ENCODE measurements around the gene TBC1D20. TPM values are rescaled to one million over a fixed set of nuclear protein-coding genes. Genes with fewer than 3 reads are reported as not detected.

The TBC1D20 gene
- total RNA-seq, 1 experiment from 2014 or later, result 35.8 TPM

DNA sequence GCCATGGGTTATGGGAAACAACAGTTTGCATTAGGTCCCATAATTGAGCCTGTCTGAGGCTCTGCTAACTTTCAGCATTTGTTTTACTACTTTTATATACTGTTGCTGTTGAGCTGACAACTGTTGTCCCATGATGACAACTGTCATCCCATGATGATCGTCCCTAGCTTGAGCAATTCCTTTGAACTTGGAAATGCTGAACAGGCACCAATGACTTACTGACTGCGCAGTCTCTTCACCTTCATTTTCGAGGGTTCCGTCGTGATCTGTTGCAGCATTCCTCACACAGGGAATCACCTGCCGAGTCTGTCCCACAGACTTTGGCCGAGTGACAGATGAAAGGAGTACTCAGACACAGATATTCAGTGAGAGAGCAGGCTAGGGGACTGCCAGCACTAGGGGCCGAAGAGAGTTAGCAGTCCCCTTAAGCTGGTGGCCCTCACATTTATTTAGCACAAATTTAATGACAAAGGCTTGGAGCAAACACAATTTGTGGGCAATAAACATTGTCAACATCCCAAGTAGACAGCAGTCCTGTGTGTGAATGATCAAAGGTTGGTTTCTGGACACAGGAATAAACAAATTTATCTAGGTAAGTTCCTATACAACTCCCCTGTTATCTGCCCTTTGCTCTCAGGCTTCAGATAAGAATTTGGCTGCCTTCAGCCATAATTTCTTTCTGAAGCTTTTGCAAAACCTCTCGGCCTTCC is 10.0 kb upstream of the TBC1D20 start:
- no peak for TF ChIP-seq CTCF (IDR thresholded peaks at IDR 0.05; ENCODE audit: insufficient read depth in 1 of 2, low read depth in 1 of 2, low read length in 1 of 2, severe bottlenecking in 1 of 2, unreplicated experiment in 1 of 2)

GRCh38 chr20:469746-470490 is 7.6 kb upstream of the TBC1D20 start:
- POLR2A ChIA-PET, result no interaction called here
- Mint-ChIP-seq H3K27ac (ENCODE audit: unreplicated experiment) (no peak overlapping the region), H3K9me3 (ENCODE audit: unreplicated experiment) (peaks cover 68% of the 10 kb centered on the region), H3K4me3 (ENCODE audit: unreplicated experiment) (no peak overlapping the region), H3K27me3 (ENCODE audit: insufficient read depth, unreplicated experiment) (no peaks in the 10 kb centered on the region), H3K4me1 (ENCODE audit: low read depth, unreplicated experiment) (peaks cover 30% of the 10 kb centered on the region), H3K36me3 (ENCODE audit: insufficient read depth, unreplicated experiment) (peaks cover 49% of the 10 kb centered on the region)
- Histone ChIP-seq H3K9me3 (peaks cover 55% of the 10 kb centered on the region), H3K36me3 (ENCODE audit: control insufficient read depth, insufficient read depth, low read length) (peaks cover 3% of the 10 kb centered on the region; the same call in 1 of the 2 replicates), H3K27me3 (replicated peaks; ENCODE audit: control insufficient read depth, insufficient read depth, low read length) (no peaks in the 10 kb centered on the region), H3K4me1 (peaks cover 18% of the 10 kb centered on the region), H3K4me3 (ENCODE audit: low read depth, low read length) (no peak overlapping the region)
- intact Hi-C loops (cut with micrococcal nuclease; ENCODE audit: unreplicated experiment), result no loop called here
- CTCF ChIA-PET, result no interaction called here
- no peak for DNase-seq
- BruUV-seq (replicated peaks), result no TSS peak
- no peak for TF ChIP-seq CTCF (IDR thresholded peaks at IDR 0.05; ENCODE audit: insufficient read depth in 1 of 2, low read depth in 1 of 2, low read length in 1 of 2, severe bottlenecking in 1 of 2, unreplicated experiment in 1 of 2)

More for the DNA sequence above, 10.0 kb upstream of the TBC1D20 start:
- CTCF ChIA-PET, result interaction anchor here (0.5 kb wide), 1 partner anchor 21 kb away, joined by 4 read pairs; no protein-coding TSS in a partner anchor
- no peaks in the 10 kb centered on the region for H3K27me3 Mint-ChIP-seq (ENCODE audit: insufficient read depth, unreplicated experiment)
- POLR2A ChIA-PET, result no interaction called here
- no peak overlapping the region for H3K4me3 Mint-ChIP-seq (ENCODE audit: unreplicated experiment)
- no TSS peak for BruUV-seq (replicated peaks)
- peaks cover 52% of the 10 kb centered on the region for H3K9me3 ChIP-seq
- no peaks in the 10 kb centered on the region for H3K27me3 ChIP-seq (replicated peaks; ENCODE audit: control insufficient read depth, insufficient read depth, low read length)
- H3K4me1 Mint-ChIP-seq (ENCODE audit: low read depth, unreplicated experiment), result peaks cover 30% of the 10 kb centered on the region
- peaks cover 18% of the 10 kb centered on the region for H3K4me1 ChIP-seq
- peak in 1 of 2 experiments; percentile 36 for DNase-seq
- peaks cover 3% of the 10 kb centered on the region for H3K36me3 ChIP-seq (ENCODE audit: control insufficient read depth, insufficient read depth, low read length)
- H3K4me3 ChIP-seq (ENCODE audit: low read depth, low read length), result no peak overlapping the region
- H3K36me3 Mint-ChIP-seq (ENCODE audit: insufficient read depth, unreplicated experiment), result peaks cover 72% of the 10 kb centered on the region
- intact Hi-C loops (cut with micrococcal nuclease; ENCODE audit: unreplicated experiment), result no loop called here
- H3K9me3 Mint-ChIP-seq (ENCODE audit: unreplicated experiment), result peaks cover 62% of the 10 kb centered on the region
- H3K27ac Mint-ChIP-seq (ENCODE audit: unreplicated experiment), result peak overlapping the region; percentile 52

GRCh38 chr20:467755-468154 is 5.4 kb upstream of the TBC1D20 start:
- Mint-ChIP-seq H3K9me3 (ENCODE audit: unreplicated experiment) (peaks cover 48% of the 10 kb centered on the region), H3K4me3 (ENCODE audit: unreplicated experiment) (no peak overlapping the region), H3K36me3 (ENCODE audit: insufficient read depth, unreplicated experiment) (peaks cover 33% of the 10 kb centered on the region), H3K4me1 (ENCODE audit: low read depth, unreplicated experiment) (peaks cover 21% of the 10 kb centered on the region), H3K27ac (ENCODE audit: unreplicated experiment) (no peak overlapping the region), H3K27me3 (ENCODE audit: insufficient read depth, unreplicated experiment) (no peaks in the 10 kb centered on the region)
- BruUV-seq (replicated peaks), result no TSS peak
- intact Hi-C loops (cut with micrococcal nuclease; ENCODE audit: unreplicated experiment), result no loop called here
- Histone ChIP-seq H3K4me1 (peaks cover 14% of the 10 kb centered on the region), H3K4me3 (ENCODE audit: low read depth, low read length) (no peak overlapping the region), H3K9me3 (peaks cover 42% of the 10 kb centered on the region), H3K27me3 (replicated peaks; ENCODE audit: control insufficient read depth, insufficient read depth, low read length) (no peaks in the 10 kb centered on the region), H3K36me3 (ENCODE audit: control insufficient read depth, insufficient read depth, low read length) (no peaks in the 10 kb centered on the region)
- ChIA-PET CTCF (no interaction called here), POLR2A (no interaction called here)
- no peak for DNase-seq
- TF ChIP-seq CTCF (IDR thresholded peaks at IDR 0.05; ENCODE audit: insufficient read depth in 1 of 2, low read depth in 1 of 2, low read length in 1 of 2, severe bottlenecking in 1 of 2, unreplicated experiment in 1 of 2), result no peak

All from Caco-2 (cell line).